GM18508 (cell line): ENCODE data around the gene COPS7A.

ENCODE experiments used
- ATAC-seq: cut with Tn5 transposase; IDR thresholded peaks from one replicate; pipeline ENCODE4 v1.9.1; 2021; ENCODE audit warnings: moderate number of reproducible peaks; ENCODE audit not compliant: insufficient read depth, unreplicated experiment

COPS7A gene

GRCh38 chr12:6767353-6768319 lies 43.8 kb downstream of the COPS7A start:
- ATAC-seq, result no peak

DNA sequence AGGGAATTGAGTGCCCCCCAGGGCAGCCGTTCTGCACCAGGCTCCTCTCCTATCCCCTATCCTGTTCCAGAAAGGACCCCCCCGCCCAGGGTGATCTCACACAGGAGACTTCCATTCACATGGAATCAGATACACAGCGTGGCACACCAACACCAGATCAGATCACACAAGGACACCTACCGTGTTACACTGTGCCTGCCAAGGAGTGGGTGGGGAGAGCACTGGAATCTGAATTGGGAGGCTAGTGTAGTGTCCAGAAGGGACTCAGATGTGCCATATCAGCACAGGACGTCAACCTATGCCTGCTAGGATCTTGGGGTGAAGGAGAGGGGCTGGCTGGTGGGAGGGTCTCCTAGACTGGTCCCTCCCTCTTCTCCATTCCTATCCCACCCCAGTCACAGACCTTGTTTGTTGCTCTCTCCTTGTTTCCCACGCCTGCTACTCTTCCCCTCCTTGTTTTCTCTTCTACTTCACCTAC lies 44.6 kb downstream of the COPS7A start:
- no peak for ATAC-seq

GRCh38 chr12:6768990-6769389 lies 45.1 kb downstream of the COPS7A start:
- ATAC-seq, result no peak

- ATAC-seq, result no peak
Measured at GRCh38 chr12:6769666-6770065, 45.8 kb downstream of the COPS7A start.

DNA sequence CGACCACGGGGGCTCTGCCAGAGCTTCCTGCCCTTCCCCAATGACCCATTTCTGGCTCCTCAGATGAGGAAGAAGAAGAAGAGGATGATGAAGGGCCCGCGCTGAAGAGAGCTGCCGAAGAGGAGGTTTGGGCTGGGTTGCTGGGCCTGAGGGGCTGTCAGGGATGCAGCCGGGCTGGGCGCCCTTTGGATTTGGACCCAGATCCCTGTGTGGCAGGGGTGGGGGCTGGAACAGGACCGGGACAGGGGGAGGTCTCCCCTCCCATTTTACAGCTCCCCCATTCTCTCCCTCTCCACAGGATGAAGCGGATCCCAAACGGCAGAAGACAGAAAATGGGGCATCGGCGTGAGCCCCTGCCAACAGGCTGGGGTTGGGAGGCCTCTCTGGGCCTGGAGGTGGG lies 46.2 kb downstream of the COPS7A start:
- ATAC-seq, result no peak

DNA sequence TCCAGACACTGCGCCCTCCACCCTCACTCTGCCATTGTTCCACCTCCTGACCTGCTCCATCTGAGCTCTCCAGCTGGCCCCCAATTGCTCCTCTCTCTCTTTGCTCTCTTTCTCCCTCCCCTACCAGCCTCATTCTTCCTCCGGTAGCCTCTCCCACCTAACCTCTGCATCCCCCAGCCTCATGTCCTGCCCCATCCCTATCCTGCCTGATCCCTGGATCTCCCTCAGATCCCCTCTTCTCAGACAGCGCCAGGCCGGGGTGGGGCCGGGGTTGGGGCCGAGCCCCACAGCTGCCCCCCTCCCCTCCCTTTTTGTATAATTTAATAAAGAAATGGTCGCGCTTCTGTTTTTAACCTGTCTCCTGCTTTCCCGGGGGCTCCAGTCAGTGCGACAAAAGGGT lies 46.8 kb downstream of the COPS7A start:
- no peak for ATAC-seq

GRCh38 chr12:6771091-6771495 lies 47.2 kb downstream of the COPS7A start:
- ATAC-seq, result no peak

DNA sequence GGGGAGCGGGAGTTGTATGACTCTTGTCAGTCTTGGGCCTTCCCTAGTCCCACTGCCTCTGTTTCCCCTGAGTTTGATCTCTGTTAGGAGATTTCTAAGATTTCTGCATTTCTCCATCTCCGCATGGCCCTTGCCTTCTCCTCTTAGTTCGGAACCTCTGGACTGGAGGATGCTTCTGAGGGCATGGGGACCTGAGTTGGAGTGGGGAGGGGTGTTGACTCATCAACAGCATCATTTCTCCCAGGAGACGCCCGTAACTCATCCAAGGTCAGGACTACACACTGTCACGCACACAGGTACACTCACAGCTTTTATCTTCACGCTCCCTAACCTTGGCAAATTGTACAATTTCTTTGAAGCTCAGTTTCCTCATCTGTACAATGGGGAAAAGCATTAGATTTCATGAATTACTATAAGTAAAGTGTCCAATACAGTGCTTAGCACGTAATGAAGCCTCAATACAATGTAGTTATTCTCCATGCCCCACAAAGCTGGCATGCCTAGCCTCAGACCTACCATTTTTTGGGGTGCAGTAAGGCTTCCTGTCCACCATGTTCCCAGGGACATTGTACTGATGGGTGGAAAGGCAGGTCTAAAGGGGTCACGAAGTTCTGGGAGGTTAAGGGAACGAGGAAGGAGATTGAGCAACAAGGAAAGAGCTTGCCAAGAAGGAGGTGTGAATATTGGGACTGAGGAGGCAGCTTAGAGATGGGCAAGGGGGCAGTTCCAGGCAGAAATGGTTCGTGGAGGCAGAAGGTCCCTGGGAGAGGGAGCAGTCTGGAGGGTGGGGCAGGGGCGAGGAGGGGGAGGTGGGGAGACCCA lies 47.9 kb downstream of the COPS7A start:
- ATAC-seq, result no peak

DNA sequence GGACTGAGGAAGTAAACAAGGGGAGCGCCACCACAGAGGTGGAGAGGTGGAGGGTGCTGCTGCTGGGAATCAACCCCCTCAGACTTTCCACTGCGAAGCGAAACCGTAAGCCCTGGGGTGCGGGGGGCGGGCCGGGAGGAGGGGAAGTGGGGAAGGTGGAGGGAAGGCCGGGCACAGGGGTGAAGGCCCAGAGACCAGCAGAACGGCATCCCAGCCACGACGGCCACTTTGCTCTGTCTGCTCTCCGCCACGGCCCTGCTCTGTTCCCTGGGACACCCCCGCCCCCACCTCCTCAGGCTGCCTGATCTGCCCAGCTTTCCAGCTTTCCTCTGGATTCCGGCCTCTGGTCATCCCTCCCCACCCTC lies 48.5 kb downstream of the COPS7A start, which contains the start of gene LAG3:
TSS of gene LAG3 (plus strand) at position 190 of the 365 bp plus-strand sequence. CDS start 333 bp downstream, outside the sequence.
- ATAC-seq, result no peak

GRCh38 chr12:6772726-6773589 lies 49.1 kb downstream of the COPS7A start:
- ATAC-seq, result no peak

GRCh38 chr12:6773590-6774351 lies 49.9 kb downstream of the COPS7A start:
- ATAC-seq, result no peak

- no peak for ATAC-seq
Measured at GRCh38 chr12:6774499-6775062, 50.7 kb downstream of the COPS7A start.

- ATAC-seq, result no peak
Measured at GRCh38 chr12:6775185-6776174, 51.6 kb downstream of the COPS7A start.

- no peak for ATAC-seq
Measured at GRCh38 chr12:6777386-6777785, 53.5 kb downstream of the COPS7A start.

GRCh38 chr12:6778217-6778573 lies 54.3 kb downstream of the COPS7A start:
- no peak for ATAC-seq

GRCh38 chr12:6778574-6779550 lies 55.0 kb downstream of the COPS7A start:
- no peak for ATAC-seq
